HG02981 (cell line): ENCODE measurements around the gene TASOR.

ENCODE experiments used
- ATAC-seq: cut with Tn5 transposase; IDR thresholded peaks from one replicate; pipeline ENCODE4 v1.9.1; 2021; ENCODE audit warnings: mild to moderate bottlenecking, moderate library complexity; ENCODE audit not compliant: unreplicated experiment

Gene TASOR

DNA sequence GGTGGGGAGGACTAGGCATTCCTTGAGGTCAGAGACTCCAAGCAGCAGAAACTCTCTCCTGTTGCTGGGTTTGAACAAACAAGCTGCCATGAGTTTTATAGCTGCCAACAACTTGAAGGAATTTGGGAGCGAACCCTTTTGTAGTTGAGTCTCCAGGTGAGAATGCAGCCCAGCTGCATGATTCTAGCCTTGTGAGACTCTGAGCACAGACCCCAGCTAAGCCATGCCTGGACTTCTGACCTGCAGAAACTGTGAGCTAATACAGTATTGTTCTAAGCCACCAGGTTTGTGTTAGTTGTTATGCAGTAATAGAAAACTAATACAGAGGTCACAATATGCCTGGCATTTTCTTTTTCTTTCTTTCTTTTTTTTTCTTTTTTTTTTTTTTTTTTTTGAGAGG is 6.2 kb upstream of the TASOR start:
- ATAC-seq, result no peak

GRCh38 chr3:56688191-56688590 is 5.1 kb upstream of the TASOR start:
- no peak for ATAC-seq

DNA sequence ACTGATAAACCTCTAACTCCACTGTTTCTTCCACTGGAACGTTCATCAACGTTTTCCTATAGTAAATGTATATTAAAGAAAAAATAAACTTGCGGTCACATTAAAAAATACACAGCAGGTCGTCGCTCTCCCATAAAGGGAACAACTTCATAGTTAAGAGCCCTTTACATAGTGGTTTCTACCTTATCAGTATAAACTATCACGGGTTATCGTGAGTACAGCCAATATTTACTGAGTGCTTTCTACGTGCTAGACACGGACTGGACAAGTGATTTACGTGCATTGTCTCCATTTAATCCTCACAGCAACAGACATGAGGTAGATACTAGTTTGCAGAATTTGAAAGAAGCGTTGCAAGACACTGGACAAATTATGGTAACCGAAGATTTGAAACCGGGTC is 964 bp upstream of the TASOR start:
- no peak for ATAC-seq

DNA sequence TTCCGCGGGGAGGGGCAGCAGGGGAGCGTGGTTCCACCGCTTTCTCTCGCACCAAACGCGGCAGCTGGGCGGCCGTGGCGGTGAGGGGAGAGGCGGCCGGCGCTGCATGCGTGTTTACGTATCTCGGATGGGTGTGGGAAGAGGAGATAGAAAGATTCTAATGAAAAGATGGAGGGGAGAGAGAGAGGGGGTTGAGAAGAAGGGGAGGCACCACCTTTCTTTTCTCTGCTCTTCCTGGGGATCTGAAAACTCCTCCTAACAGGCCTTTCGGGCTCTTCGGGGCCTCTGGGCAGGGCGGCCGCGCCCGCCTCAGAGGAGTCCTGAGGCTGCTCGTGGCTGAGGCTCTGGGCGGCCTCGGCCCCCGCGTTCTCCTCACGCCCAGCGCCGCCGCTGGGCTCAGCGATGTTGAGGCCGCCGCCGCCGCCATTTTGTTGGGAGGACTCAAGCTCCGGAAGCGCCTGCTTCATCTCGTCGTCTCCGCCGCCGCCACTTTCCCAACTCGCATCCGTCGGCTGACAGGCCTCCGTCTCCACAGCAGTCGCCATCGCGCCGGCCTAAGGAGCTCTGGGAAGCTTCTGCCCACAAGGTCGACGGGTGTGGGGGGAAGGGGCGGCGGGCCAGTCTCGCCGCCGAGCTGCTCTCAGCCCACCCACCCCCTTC is 473 bp downstream of the TASOR start:
- peak; percentile 57 for ATAC-seq

DNA sequence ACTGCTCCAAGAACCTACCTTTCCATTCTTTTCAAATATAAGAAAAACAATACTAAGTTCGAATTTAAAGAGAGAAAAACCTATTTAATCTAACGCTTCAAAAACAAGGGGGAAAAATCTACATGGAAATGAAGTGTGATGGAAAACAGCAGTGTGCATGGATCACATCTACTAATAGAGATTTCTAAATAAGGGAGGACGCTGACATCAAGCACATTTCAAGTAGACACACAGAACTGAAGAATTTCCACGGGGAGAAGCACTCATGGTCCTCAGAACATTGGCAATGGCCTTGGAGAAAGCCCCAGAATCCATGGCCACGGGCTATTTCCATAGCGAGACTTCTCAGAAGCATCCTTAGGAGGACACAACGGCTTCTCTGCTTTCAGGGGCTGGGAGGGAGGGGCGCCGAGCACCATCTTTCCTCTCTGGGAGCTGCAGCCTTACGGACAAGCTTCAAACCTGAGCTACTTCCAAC is 1.0 kb downstream of the TASOR start:
- no peak for ATAC-seq

DNA sequence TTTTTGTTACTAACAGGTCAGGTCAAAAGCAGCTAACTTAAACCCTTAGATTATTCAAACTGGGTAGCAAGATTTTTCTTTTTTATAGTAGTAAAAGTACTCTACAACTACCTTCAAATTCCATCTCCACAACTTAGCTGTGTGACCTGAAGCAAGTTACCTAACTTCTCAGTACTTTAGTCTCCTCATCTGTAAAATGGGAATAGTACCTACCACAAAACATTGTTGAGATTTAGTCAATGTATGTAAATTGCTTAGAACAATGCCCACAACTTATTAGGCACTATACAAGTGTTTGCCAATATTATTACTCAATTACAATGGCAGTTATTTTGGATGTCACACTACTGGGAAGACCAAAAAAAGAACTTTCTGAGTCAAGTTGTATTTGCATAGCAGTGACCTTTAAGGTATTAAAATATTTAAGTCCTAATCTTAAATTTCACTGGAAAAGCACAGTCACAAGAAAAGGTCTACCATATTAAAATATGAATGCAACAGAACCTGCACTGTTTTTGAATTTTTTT is 2.9 kb downstream of the TASOR start:
- no peak for ATAC-seq

DNA sequence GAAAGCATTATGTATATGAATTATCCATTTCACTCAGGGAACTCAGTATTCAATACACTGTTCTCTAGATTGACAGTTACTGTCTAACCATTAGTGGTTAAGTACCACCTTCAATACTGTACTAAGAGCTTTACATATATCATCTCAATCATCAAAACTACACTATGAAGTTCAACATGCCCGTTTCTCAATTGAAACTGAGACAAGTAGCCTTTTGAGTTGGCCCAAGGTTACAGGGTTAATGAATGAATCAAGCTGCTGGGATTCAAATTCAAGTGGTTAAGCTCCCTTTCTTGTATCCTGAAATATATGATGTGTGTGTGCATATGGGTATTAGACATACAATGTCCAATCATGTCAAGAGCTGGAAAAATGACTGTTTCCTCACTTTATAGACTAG is 5.8 kb downstream of the TASOR start:
- ATAC-seq, result peak; percentile 66

DNA sequence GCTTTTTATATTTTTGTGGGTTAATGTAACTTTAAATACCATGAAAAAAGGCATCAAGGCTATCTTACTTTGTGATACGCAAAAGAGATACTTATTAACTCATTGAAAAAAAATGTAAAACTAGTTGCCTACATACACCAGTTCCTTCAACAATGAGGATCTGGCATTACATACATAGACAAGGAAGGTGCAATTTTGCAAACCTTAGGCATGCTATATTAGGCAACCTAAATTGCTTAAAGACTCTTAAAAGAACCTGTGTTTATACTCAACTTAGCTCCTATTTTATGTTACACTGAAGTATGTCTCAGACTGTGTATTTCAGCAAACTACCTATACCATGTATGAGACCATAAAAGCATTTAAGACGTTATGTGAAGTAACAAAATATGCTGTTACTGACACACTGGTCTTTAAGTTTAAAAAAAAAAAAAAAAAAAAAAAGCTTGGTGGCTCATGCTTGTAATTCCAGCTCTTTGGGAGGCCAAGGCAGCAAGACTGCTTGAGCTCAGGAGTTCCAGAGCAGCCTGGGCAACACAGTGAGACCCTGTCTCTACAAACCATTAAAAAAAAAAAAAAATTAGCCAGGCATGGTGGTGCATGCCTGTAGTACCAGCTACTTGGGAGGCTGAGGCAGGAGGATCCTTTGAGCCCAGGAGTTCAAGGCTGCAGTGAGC is 9.1 kb downstream of the TASOR start:
- no peak for ATAC-seq

DNA sequence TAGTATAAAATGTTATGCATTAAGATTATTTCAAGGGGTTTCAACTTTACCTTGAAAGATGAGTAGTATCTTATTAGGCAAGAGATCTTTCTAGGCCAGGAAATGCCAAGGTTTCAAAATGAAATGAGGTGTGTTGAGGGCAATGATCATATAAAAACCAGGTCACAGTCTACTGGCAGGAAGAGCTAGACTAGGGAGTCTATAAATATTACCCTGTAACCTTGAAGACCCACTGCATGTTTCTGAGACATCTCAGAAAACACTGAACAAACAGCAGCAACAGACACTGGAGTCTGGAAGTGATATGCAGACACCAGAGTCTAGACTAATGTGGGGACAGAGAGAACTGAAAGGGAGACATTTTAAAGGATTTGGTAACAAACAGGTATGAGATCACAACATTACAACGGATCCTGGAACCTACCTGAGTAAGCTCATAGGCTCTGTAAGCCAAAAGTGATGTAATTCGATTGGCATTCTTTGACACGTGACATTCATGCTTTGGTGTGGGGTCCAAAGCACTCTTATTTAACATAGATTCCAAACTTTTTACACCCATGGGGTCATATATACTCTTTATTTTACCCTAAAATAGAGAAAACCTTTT is 15.0 kb downstream of the TASOR start:
- no peak for ATAC-seq

- no peak for ATAC-seq
Observed at GRCh38 chr3:56664823-56665222, 18.2 kb downstream of the TASOR start.

GRCh38 chr3:56655709-56656108 is 27.4 kb downstream of the TASOR start:
- ATAC-seq, result no peak

GRCh38 chr3:56654460-56654859 is 28.6 kb downstream of the TASOR start:
- no peak for ATAC-seq

DNA sequence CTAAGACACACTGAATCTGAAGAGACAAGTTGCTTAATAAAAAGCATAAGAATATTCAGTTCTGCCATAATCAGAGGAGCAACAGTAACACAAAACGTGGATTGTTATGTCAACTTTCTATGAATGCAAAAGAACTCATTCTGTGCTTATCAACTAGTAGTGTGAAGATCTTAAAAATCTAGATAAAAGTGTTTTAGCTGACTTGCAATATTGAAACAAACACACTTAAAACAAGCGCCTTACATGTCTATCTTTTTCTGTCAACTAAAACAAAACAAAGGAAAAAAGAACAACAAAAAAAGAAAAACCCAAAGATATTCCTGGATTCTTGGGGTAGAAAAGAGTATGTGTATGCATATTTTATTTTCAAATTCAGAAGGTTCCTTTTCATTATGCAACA is 37.7 kb downstream of the TASOR start:
- ATAC-seq, result no peak

DNA sequence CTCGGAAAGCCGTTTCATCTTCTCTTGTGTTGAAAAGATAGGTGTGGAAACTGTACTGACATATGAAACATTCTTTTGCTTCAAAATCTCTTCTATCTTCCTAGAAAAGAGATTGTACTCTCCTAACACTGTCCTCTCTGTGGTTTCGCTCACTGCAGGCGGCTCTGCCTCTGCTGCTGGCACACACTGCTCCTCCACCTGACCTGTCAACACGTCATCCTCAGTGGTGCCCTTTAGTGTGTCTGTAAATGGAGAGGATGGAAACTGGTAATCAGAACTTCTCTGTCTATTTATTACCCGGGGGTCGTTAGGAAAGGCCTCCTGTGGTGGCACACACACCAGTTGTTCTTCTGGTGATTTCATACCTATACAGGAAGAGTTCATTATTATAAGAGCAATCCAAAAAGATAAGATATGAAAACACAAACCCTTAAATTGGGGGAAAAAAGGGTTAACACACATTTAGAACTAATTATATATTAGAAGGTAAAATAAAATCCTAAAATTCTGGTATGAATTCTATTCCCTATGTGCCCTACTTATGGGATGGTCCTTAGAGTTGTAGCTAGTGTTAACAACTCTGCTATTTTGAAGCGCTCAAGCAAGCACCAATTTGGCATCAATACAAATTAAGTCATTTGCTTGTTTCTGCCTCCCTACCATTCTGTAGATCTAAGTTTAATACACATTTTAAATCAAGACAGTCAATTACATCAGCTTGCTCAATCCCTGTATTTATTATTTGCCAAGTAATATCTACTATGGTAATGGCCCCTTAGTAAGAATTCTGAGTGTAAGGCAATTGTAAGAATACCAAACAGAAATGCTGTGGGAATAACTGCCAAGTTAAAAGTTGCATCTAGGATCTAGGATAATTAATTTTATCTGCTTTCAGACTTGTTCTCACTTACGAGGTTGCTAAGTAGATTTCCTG is 49.2 kb downstream of the TASOR start:
- no peak for ATAC-seq
